Stimulated activated naive CD8-positive, alpha-beta T cell treated with anti-CD3 and anti-CD28 coated beads, Interleukin-15, amount 100 ng/mL, for 72 hours (primary cell): ENCODE data around the gene SLC38A3.
"Not testable (repeated sequence)": the region's sequence is repeated elsewhere in the genome, so short reads cannot be mapped to it uniquely, and the experiment has no call there.

Source experiments
- ATAC-seq: fragments of 150-1000 bp; cut with Tn5 transposase; 2 replicates; pipeline ENCODE4 v1.10.0; 2021; ENCODE audit warnings: mild to moderate bottlenecking, moderate library complexity
- DNase-seq, 2 donors: peaks; one replicate each; pipeline ENCODE4 v3.0.0; 2021 to 2022
- H3K27ac Mint-ChIP-seq, 2 donors: one replicate each; pipeline ENCODE4 v1.8.0; 2022; ENCODE audit warnings: mild to moderate bottlenecking in 2 of 2, mixed read lengths in 2 of 2, moderate library complexity in 2 of 2
- H3K27me3 Mint-ChIP-seq: one replicate; pipeline ENCODE4 v1.8.0; 2022; ENCODE audit warnings: mixed read lengths
- H3K4me1 Mint-ChIP-seq: one replicate; pipeline ENCODE4 v1.8.0; 2022; ENCODE audit warnings: mild to moderate bottlenecking, mixed read lengths
- H3K4me3 Mint-ChIP-seq, 2 donors: one replicate each; pipeline ENCODE4 v1.8.0; 2022; ENCODE audit warnings: mild to moderate bottlenecking in 2 of 2, mixed read lengths in 2 of 2, moderate library complexity in 1 of 2
- H3K9me3 Mint-ChIP-seq, 2 donors: one replicate each; pipeline ENCODE4 v1.8.0; 2022; ENCODE audit warnings: mixed read lengths in 2 of 2

The SLC38A3 gene

DNA sequence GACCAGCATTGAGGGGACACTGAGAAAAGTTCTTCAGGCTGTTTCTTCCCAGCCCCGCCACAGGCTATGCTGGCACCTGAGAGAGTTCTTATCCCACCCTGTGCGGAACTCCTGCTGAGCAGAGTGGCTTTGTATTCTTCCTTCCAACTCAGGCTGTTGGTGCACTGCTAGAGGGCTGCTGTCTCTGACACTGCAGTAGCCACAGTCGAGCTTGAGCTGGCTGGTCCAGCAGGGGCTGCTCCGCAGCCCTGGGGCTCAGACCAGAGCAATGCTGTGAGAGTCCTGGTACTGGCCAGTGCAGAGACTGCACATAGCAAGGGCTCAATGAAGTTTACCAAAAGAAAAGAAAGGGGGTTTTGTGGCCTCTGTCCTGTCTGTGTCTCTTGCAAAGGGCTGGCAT is 34.6 kb downstream of the SLC38A3 start:
- Mint-ChIP-seq H3K27me3 (no peaks in the 10 kb centered on the region), H3K4me1 (peaks cover 80% of the 10 kb centered on the region), H3K9me3 (no peaks in the 10 kb centered on the region), H3K4me3 (peak overlapping the region; percentile 49 to 88), H3K27ac (peak overlapping the region; percentile 79 to 89)
- DNase-seq = no peak
- ATAC-seq = no peak

DNA sequence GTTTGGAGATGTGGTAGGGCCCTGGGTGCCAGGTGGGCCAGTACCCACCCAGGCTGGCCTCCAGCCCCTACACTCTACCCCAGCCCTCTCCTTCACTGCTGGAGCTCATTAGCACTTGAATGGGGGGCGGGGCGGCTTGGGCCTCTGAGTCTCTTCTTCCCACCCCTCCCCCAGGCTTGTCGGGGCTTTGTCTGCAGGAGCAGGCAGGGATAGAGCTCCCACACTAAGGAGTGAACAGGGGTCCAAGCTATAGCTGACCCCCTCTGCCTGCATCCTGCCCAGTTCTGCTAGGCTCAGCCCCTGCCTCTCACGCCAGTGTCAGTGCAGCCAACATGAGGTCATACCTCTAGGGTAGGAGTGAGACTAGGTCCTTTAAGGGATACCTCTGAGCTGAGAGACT is 36.1 kb downstream of the SLC38A3 start:
- H3K27me3 Mint-ChIP-seq = no peaks in the 10 kb centered on the region
- peaks cover 84% of the 10 kb centered on the region for H3K4me1 Mint-ChIP-seq
- no peak for ATAC-seq
- no peak for DNase-seq
- H3K27ac Mint-ChIP-seq = peak overlapping the region in 1 of 2 donors; percentile 94
- H3K9me3 Mint-ChIP-seq = no peaks in the 10 kb centered on the region
- H3K4me3 Mint-ChIP-seq = peak overlapping the region; percentile 79 to 85

DNA sequence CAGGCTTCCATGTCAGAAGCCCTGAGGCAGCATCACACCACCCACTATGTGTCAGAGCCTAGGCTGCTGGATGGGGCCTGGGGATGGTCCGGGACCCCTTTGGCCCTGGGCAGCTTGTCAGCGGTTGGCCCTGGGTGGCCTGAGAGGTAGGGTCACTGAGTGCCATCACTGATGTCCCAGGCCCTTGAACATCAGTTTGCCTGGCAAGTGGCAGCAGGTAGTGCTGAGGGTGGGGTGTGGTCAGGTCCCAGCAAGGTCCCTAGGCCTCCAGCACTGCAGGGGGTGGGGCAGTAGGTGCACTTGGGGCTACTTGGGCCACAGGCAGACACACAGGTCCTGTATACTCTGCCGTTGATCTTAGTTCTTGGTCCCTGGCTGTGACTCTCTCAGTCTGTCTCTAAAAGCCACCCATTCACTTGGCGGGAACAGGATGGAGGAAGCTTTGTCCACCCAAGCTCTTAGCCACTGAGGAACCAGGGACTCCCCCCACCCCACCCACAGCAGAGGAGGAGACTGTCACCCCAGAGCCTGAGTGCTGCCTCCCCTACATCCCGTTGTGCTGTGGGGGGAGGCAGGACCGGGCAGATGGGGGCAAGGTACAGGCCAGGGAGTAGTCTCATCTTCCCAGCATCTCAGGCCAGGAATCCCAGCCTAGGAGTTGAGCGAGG is 36.8 kb downstream of the SLC38A3 start:
- Mint-ChIP-seq H3K27ac (peak overlapping the region in 1 of 2 donors; percentile 78), H3K27me3 (no peaks in the 10 kb centered on the region), H3K4me3 (peak overlapping the region; percentile 79 to 85), H3K4me1 (peaks cover 91% of the 10 kb centered on the region), H3K9me3 (no peaks in the 10 kb centered on the region)
- no peak for ATAC-seq
- DNase-seq = no peak

DNA sequence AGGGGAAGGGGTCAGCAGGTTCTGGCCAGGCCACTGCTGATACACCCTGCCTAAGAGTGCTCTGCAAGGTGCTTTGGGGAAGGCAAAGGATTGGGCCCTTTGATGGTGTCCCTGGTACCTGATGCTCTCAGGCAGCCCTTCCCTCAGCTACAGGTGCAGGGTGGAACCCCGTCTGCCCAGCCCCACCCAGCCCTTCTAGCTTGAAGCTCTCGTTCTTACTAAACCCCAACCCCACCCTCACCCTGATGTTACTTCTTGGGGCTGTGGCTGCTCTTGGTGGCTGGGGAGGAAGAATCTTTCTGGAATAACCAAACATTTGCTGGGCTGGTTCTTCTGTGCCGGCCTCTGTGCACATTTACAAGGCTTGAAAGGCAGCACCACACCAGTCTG is 37.3 kb downstream of the SLC38A3 start:
- H3K4me3 Mint-ChIP-seq = peak overlapping the region; percentile 79 to 85
- ATAC-seq (no peak), DNase-seq (no peak)
- H3K27me3 Mint-ChIP-seq = no peaks in the 10 kb centered on the region
- H3K9me3 Mint-ChIP-seq = no peaks in the 10 kb centered on the region
- peaks cover 96% of the 10 kb centered on the region for H3K4me1 Mint-ChIP-seq
- H3K27ac Mint-ChIP-seq = peak overlapping the region; percentile 77 to 93

DNA sequence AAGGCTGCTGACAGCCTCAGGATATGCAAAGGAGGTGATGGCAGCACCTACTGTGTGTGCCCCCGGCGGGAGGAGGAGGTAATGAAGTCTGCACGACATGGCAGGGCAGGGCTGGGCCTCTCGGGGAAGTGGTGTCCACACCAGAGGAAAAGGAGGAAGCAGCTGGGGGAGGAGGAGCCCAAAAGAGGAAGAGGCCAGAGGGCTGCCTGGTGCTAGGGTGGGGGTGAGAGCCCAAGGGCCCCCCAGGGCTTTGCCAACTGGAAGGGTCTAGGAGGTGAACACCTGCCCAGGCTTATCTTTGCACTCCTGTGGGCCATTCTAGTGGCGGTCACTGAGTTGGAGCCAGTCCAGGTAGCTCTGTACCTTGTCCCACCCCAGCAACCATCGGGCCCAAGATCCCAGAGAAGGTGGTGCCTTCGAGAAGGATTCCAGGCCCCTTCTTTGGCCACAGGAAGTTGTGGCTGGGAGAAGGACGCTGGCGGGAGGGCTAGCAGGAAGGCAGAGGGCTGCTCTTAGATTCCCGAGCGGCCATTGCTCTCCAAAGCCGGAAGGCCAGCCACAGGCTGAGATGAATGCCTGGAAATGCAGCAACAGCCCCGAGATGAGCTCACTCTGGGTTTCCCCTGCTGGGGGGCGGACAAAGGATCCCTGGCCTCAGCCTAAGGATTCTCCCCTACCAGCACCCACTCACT is 37.9 kb downstream of the SLC38A3 start:
- H3K9me3 Mint-ChIP-seq = no peaks in the 10 kb centered on the region
- ATAC-seq (no peak), DNase-seq (peak in 1 of 2 donors; percentile 54)
- peak overlapping the region; percentile 77 to 93 for H3K27ac Mint-ChIP-seq
- peaks cover 98% of the 10 kb centered on the region for H3K4me1 Mint-ChIP-seq
- H3K4me3 Mint-ChIP-seq = peak overlapping the region; percentile 79 to 85
- no peaks in the 10 kb centered on the region for H3K27me3 Mint-ChIP-seq

DNA sequence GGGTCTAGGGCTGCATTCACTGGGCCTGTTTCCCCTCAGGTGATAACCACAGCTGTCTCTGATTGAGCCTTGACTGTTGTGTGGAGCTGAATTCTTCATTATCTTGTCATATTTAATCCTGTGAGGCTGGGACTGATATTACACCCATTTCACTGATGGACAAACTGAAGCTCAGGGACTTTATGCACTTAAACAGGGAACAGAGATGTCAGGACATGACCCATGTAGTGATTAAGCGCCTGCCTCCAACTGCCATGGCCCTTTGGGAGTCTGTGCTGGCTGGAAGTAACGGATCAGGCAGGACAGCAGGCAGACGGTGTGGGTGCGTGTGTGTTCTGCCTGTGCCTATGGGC is 38.4 kb downstream of the SLC38A3 start:
- Mint-ChIP-seq H3K27ac (peak overlapping the region; percentile 75 to 95), H3K27me3 (no peaks in the 10 kb centered on the region), H3K4me3 (peak overlapping the region; percentile 42 to 71), H3K4me1 (peaks cover 97% of the 10 kb centered on the region), H3K9me3 (no peaks in the 10 kb centered on the region)
- DNase-seq = no peak
- ATAC-seq = no peak

DNA sequence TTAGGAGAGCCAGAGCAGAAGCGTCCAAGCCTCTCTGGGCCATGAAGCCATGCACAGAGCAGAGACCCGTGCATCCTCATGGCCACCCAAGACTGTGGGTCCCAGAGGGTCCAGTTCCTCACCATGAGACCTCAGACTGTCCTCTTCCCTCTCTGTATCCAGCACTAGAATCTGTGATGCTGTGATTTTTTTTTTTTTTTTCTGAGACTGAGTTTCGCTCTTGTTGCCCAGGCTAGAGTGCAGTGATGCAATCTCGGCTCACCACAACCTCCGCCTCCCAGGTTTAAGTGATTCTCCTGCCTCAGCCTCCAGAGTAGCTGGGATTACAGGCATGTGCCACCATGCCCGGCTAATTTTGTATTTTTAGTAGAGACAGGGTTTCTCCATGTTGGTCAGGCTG is 39.7 kb downstream of the SLC38A3 start:
- not testable (repeated sequence) for H3K9me3 Mint-ChIP-seq, ATAC-seq, H3K27me3 Mint-ChIP-seq, DNase-seq
- peak overlapping the region; percentile 86 to 91 for H3K4me3 Mint-ChIP-seq
- H3K4me1 Mint-ChIP-seq = peaks cover 96% of the 10 kb centered on the region
- H3K27ac Mint-ChIP-seq = peak overlapping the region; percentile 40 to 59

DNA sequence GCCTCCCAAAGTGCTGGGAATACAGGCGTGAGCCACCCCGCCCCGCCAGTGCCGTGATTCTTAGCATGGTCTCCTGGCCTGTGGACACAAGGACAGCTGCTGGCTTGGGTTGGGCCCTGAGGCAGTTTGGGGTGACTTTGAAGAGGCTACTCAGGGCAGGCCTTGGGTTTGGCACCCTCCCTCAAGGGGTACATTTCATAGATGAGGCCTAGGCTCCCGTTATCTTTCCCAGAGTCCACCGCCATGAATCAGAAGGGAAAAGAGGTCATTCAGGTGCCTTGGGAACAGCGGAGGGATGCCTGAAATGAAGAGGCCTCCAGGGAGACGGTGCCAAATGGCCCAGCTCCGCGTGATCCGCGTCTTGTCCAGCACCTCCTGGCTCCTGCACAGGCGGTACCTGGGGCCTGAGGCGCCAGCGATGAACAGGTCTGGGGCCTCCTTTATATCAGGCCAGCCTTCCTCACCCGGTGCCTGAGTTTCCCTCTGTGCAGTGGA is 40.2 kb downstream of the SLC38A3 start:
- DNase-seq = no peak
- Mint-ChIP-seq H3K9me3 (no peaks in the 10 kb centered on the region), H3K4me1 (peaks cover 96% of the 10 kb centered on the region), H3K27ac (peak overlapping the region; percentile 24 to 76), H3K4me3 (peak overlapping the region; percentile 86 to 91), H3K27me3 (no peaks in the 10 kb centered on the region)
- no peak for ATAC-seq

DNA sequence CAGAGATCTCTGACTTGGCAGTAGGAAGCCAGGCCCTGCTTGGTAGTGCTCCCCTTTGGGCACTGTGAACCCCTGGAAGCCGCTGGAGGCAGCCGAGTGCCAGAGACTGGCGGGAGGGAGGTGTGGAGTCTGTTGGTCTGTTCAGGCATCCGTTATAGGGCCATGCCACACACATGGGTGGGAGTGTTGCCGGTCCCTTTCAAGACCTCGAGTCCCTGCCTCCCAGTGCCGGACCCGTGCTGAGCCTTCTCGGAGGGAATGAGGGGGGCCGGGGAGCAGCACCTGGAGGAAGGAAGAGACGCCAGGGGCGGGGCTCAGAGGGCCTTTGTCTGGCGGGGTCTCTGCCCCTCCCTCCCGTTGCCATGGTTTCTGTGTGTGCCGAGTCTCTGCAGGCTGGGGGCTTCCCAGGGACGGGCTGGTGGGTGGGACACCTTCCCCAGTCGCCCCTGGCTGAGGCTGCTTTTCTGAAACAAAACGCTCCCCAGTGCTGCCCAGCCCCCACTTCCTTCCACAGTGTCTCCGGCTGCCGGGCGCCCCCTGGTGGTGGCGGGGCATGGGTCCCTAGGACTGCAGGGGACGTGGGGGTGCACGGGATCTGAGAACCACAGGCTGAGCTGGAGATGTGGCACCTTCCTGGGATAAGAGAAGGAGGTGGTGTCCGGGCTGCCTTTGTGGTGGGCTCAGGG is 40.9 kb downstream of the SLC38A3 start:
- ATAC-seq (peak; percentile 88), DNase-seq (peak; percentile 94 to 95)
- H3K9me3 Mint-ChIP-seq = no peaks in the 10 kb centered on the region
- H3K4me1 Mint-ChIP-seq = peaks cover 96% of the 10 kb centered on the region
- peak overlapping the region; percentile 83 to 85 for H3K27ac Mint-ChIP-seq
- no peaks in the 10 kb centered on the region for H3K27me3 Mint-ChIP-seq
- peak overlapping the region; percentile 86 to 91 for H3K4me3 Mint-ChIP-seq

DNA sequence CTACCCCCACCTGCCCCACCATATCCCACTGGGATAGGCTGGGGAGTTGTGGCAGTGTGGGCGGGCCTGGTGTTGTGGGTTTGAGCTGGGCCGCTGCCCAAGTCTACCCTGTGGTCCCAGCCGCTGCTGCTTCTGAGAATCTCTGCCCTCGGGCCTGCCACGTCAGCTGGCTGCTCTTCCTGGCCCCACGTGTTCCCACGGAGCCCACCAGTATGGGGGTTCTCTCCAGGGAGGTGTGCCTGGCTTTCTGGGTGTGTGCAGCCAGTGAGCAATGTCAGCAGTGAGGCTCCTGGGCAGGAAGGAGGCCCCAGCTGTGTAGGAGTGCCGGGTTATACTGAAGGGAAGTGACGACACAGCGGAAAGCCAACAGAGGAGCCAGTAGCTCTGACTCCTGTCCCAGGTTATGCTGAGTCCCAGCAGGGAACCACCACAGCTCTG is 41.5 kb downstream of the SLC38A3 start:
- H3K4me3 Mint-ChIP-seq = peak overlapping the region; percentile 86 to 91
- peak overlapping the region; percentile 83 to 85 for H3K27ac Mint-ChIP-seq

DNA sequence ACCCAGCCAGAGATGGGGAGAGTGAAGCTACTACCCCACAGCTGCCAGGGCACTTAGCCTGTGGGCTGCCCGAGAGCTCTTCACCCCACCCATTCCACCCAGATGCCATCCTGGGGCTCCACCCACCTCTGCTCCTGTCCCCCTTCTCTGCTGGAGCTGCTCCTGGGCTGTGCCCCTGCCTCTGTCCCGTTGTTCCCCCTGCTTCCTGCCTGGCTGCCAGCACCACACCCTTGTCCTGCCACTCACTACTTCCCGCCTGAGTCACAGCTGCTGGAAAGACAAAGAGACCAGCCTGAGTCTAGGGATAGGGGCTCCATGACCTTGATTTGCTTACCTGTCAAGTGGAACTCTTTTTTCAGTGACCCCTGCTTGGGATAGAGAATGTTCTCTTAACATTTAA is 43.3 kb downstream of the SLC38A3 start:
- DNase-seq = no peak
- peak overlapping the region; percentile 71 to 92 for H3K27ac Mint-ChIP-seq
- H3K4me1 Mint-ChIP-seq = peaks cover 82% of the 10 kb centered on the region
- no peak for ATAC-seq
- H3K9me3 Mint-ChIP-seq = no peaks in the 10 kb centered on the region
- H3K4me3 Mint-ChIP-seq = peak overlapping the region; percentile 36 to 61
- no peaks in the 10 kb centered on the region for H3K27me3 Mint-ChIP-seq

More for the DNA sequence above, 41.5 kb downstream of the SLC38A3 start:
- DNase-seq (peak; percentile 83 to 92), ATAC-seq (peak; percentile 90)
- no peaks in the 10 kb centered on the region for H3K27me3 Mint-ChIP-seq
- peaks cover 96% of the 10 kb centered on the region for H3K4me1 Mint-ChIP-seq
- no peaks in the 10 kb centered on the region for H3K9me3 Mint-ChIP-seq

DNA sequence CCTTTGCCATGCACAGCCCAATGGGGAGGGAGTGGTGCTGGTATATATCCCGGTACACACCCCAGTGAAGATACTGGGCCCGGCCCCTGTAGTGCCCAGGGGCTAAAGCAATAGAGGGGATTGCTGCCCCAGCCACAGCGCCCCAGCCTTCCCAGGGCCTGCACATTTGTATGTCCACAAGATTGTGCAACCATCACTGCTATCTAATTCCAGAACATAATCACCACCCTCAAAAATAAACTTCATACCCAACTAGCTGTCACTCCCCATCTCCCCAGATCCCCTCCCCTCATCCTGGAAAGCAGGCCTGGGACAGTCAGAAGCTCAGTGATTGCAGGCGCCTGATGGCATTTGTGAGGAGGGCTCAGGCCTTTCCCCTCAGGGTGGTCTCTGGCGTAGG is 44.4 kb downstream of the SLC38A3 start:
- Mint-ChIP-seq H3K4me1 (peaks cover 76% of the 10 kb centered on the region), H3K27ac (peak overlapping the region in 1 of 2 donors; percentile 82), H3K4me3 (no peak overlapping the region), H3K27me3 (no peaks in the 10 kb centered on the region), H3K9me3 (no peaks in the 10 kb centered on the region)
- ATAC-seq = no peak
- no peak for DNase-seq

DNA sequence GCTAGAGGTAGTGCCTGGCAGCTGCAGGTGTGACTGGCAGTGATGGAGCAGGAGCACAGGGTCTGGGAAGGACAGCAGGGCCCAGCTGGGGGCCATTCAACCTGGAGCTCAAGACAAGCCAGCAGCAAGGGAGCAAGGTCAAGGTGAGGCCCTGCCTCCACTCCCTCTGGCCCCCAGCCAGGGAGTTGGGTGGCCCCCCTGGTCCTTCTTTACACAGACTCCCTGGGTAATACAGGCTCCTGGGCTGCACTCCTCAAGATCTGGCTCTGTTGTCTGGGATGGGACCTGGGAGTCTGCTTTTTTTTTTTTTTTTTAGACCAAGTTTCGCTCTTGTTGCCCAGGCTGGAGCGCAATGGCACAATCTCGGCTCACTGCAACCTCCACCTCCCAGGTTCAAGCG is 45.4 kb downstream of the SLC38A3 start:
- H3K9me3 Mint-ChIP-seq = no peaks in the 10 kb centered on the region
- ATAC-seq (no peak), DNase-seq (no peak)
- H3K4me3 Mint-ChIP-seq = no peak overlapping the region
- H3K27ac Mint-ChIP-seq = no peak overlapping the region
- H3K4me1 Mint-ChIP-seq = peaks cover 65% of the 10 kb centered on the region
- no peaks in the 10 kb centered on the region for H3K27me3 Mint-ChIP-seq

DNA sequence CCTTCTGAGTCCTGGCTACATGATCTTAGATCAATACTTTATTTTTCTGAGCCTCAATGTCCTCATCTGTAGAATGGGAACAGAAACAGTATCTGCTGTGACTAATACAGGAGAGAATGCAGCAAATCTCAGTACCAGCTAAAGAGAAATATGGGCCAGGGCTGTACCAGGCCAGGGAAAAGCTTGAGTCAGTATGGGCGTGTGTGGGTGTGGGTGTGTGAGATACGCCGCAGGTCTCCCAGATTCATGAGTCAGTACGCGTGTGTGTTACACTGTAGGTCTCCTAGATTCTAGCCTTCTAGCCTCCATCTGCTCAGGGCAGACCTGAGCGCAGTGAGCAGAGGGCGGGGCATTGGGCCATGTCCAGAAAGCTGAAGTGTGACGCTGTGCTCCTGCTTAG is 46.1 kb downstream of the SLC38A3 start:
- Mint-ChIP-seq H3K4me3 (no peak overlapping the region), H3K9me3 (no peaks in the 10 kb centered on the region), H3K27ac (peak overlapping the region in 1 of 2 donors; percentile 83), H3K27me3 (no peaks in the 10 kb centered on the region), H3K4me1 (peaks cover 58% of the 10 kb centered on the region)
- DNase-seq (no peak), ATAC-seq (no peak)

DNA sequence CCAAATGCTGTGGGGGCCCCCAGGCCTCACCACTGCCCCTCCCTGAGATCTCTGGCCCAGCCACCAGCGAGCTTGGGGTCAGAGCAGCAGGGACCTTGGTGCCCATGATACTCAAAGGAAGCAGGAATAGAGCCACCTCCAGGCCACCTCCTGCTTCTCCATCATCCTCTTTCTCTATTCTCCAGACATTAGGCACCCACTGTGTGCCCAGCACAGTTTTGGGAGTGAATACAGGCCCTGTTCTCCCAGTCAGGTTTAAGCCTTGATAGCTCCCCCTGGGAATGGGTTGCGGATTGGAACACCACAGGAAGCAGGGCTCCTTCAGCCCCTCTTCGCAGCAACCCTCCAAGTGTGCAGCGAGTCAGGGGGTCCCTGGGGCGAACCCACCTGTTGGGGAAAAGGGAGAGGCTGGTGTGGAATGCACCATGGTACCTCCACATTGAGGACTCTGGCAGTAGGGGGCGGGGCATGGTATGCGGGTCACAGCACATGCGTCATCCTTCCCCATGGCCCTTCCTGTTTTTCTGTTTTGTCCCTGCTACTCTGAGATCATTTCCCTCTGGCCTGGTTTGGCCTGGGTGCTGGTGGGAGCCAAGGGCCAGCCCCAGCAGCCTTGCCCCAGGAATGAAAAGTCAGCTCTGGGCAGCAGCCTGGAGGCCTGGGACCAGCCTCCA is 49.6 kb downstream of the SLC38A3 start:
- no peak overlapping the region for H3K4me3 Mint-ChIP-seq
- H3K27ac Mint-ChIP-seq = no peak overlapping the region
- DNase-seq = no peak
- ATAC-seq = no peak
- H3K4me1 Mint-ChIP-seq = peaks cover 48% of the 10 kb centered on the region
- no peaks in the 10 kb centered on the region for H3K9me3 Mint-ChIP-seq
- H3K27me3 Mint-ChIP-seq = no peaks in the 10 kb centered on the region
